HG02678 (cell line): ENCODE measurements around the gene SH3TC2.
A peak's percentile ranks its signal among the peaks of the same experiment; 100 is the strongest.

Experiments used
- ATAC-seq: cut with Tn5 transposase; IDR thresholded peaks from one replicate; pipeline ENCODE4 v1.9.1; 2021; ENCODE audit warnings: mild to moderate bottlenecking, moderate library complexity; ENCODE audit not compliant: unreplicated experiment

The SH3TC2 gene

GRCh38 chr5:149002761-149003689 is 59.8 kb downstream of the SH3TC2 start:
- ATAC-seq: no peak

GRCh38 chr5:149002053-149002452 is 60.8 kb downstream of the SH3TC2 start:
- no peak for ATAC-seq

- no peak for ATAC-seq
Measured at GRCh38 chr5:149001162-149001561, 61.7 kb downstream of the SH3TC2 start.

- no peak for ATAC-seq
Measured at GRCh38 chr5:148999741-149000140, 63.1 kb downstream of the SH3TC2 start.

- peak; percentile 63 for ATAC-seq
Measured at GRCh38 chr5:148998174-148998797, 64.6 kb downstream of the SH3TC2 start.

GRCh38 chr5:148996270-148996669 is 66.6 kb downstream of the SH3TC2 start:
- ATAC-seq: no peak

GRCh38 chr5:148995791-148996190 is 67.1 kb downstream of the SH3TC2 start:
- ATAC-seq: no peak

GRCh38 chr5:148993283-148993936 is 69.5 kb downstream of the SH3TC2 start:
- no peak for ATAC-seq

GRCh38 chr5:148992265-148992664 is 70.6 kb downstream of the SH3TC2 start:
- no peak for ATAC-seq

GRCh38 chr5:148991566-148991965 is 71.3 kb downstream of the SH3TC2 start:
- no peak for ATAC-seq

GRCh38 chr5:148990817-148991216 is 72.0 kb downstream of the SH3TC2 start:
- no peak for ATAC-seq

- no peak for ATAC-seq
Measured at GRCh38 chr5:148989567-148989966, 73.3 kb downstream of the SH3TC2 start.

GRCh38 chr5:148988328-148988727 is 74.5 kb downstream of the SH3TC2 start:
- no peak for ATAC-seq

- ATAC-seq: no peak
Measured at GRCh38 chr5:148986636-148987035, 76.2 kb downstream of the SH3TC2 start.

GRCh38 chr5:148984345-148984744 is 78.5 kb downstream of the SH3TC2 start:
- ATAC-seq: no peak

- ATAC-seq: no peak
Measured at GRCh38 chr5:148981353-148981752, 81.5 kb downstream of the SH3TC2 start.

GRCh38 chr5:148980731-148981130 is 82.1 kb downstream of the SH3TC2 start:
- no peak for ATAC-seq

- ATAC-seq: no peak
Measured at GRCh38 chr5:148979083-148979723, 83.7 kb downstream of the SH3TC2 start.

- no peak for ATAC-seq
Measured at GRCh38 chr5:148978370-148979082, 84.3 kb downstream of the SH3TC2 start.

GRCh38 chr5:148976569-148977381 is 86.1 kb downstream of the SH3TC2 start:
- ATAC-seq: no peak
